Forelimb muscle (tissue), 1 donor: ENCODE data around the gene ETV1. TPM values are rescaled to one million over a fixed set of nuclear protein-coding genes. Genes with fewer than 3 reads are reported as not detected.
A peak's percentile ranks its signal among the peaks of the same experiment; 100 is the strongest.

Experiments
- DNase-seq: peaks from one replicate; pipeline ENCODE4 v3.0.0-alpha.2; 2013; ENCODE audit warnings: low read depth
- polyA plus RNA-seq: library from polyadenylated mRNA; unstranded; fragments of 120-200 nt; gene quantifications from one replicate; pipeline ENCODE4 v1.2.1, GENCODE V29; 2013; ENCODE audit not compliant: insufficient read length

Gene ETV1
- polyA plus RNA-seq, 1 donor = 11.0 TPM

- DNase-seq = no peak
Observed at GRCh38 chr7:13987395-13987794, 2.1 kb downstream of the ETV1 start.

GRCh38 chr7:13986208-13986607, 3.3 kb downstream of the ETV1 start:
- no peak for DNase-seq

- DNase-seq = no peak
Observed at GRCh38 chr7:13984831-13985685, 4.4 kb downstream of the ETV1 start.

GRCh38 chr7:13984061-13984460, 5.4 kb downstream of the ETV1 start:
- no peak for DNase-seq

- no peak for DNase-seq
Observed at GRCh38 chr7:13982940-13983677, 6.4 kb downstream of the ETV1 start.

GRCh38 chr7:13981070-13981469, 8.4 kb downstream of the ETV1 start:
- peak; percentile 89 for DNase-seq

GRCh38 chr7:13980474-13980873, 9.0 kb downstream of the ETV1 start:
- DNase-seq = no peak

GRCh38 chr7:13979671-13980435, 9.6 kb downstream of the ETV1 start:
- DNase-seq = no peak

- DNase-seq = no peak
Observed at GRCh38 chr7:13976594-13976993, 12.9 kb downstream of the ETV1 start.

GRCh38 chr7:13965077-13965476, 24.4 kb downstream of the ETV1 start:
- no peak for DNase-seq

GRCh38 chr7:13963925-13964324, 25.5 kb downstream of the ETV1 start:
- no peak for DNase-seq

GRCh38 chr7:13955494-13955893, 34.0 kb downstream of the ETV1 start:
- DNase-seq = no peak

GRCh38 chr7:13953368-13953767, 36.1 kb downstream of the ETV1 start:
- no peak for DNase-seq

- DNase-seq = no peak
Observed at GRCh38 chr7:13952921-13953320, 36.5 kb downstream of the ETV1 start.

- no peak for DNase-seq
Observed at GRCh38 chr7:13949939-13950338, 39.5 kb downstream of the ETV1 start.

GRCh38 chr7:13949445-13949844, 40.0 kb downstream of the ETV1 start:
- DNase-seq = no peak

GRCh38 chr7:13948019-13948801, 41.3 kb downstream of the ETV1 start:
- no peak for DNase-seq

- no peak for DNase-seq
Observed at GRCh38 chr7:13947535-13947934, 41.9 kb downstream of the ETV1 start.

GRCh38 chr7:13946181-13946580, 43.3 kb downstream of the ETV1 start:
- no peak for DNase-seq

GRCh38 chr7:13945670-13946069, 43.8 kb downstream of the ETV1 start:
- DNase-seq = no peak

GRCh38 chr7:13933536-13933935, 55.9 kb downstream of the ETV1 start:
- no peak for DNase-seq

GRCh38 chr7:13933091-13933490, 56.4 kb downstream of the ETV1 start:
- no peak for DNase-seq
